ENCODE measurements around the gene KCNQ1.

DNA sequence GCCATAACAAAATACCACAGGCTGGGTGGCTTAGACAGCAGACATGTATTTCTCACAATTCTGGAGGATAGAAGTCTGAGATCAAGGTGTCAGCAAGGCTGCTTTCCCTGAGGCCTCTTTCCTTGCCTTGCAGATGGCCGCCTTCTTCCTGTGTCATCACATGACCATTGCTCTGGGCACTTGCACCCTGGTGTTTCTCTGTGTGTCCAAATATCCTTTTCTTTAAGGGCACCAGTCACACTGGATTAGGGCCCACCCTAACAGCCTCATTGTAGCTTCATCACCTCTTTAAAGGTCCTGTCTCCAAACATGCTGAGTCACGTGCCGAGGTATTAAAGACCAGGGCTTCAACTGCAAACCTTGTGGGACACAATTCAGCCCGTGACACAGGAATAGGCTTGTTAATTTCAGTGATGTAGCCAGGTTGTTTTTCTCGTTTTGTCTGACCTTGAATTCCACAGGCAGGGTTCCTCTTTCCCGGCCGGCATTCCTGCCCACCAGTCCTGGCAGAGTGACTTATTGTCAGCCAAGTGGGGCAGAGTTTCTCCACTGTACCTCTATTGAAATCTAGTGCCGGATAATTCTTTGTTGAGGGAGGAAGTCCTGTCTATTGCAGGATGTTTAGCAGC, 154.9 kb downstream of the KCNQ1 start:
- TF ChIP-seq POLR2A (IDR thresholded peaks at IDR 0.05; ENCODE audit: low read depth, low read length) (no peak), POLR2AphosphoS5 (IDR thresholded peaks at IDR 0.05; ENCODE audit: low read depth, low read length) (no peak)

All from GM12892 (cell line).